CD14-positive monocyte (primary cell): ENCODE measurements around the gene STARD7. TPM values are rescaled to one million over a fixed set of nuclear protein-coding genes. Genes with fewer than 3 reads are reported as not detected.

Experiments
- DNase-seq, 3 donors: peaks; one replicate each; pipeline ENCODE4 v3.0.0-alpha.2; 2011 to 2022
- H2AFZ ChIP-seq: 2 replicates; pipeline ENCODE4 v1.6.0; 2012; ENCODE audit warnings: mild to moderate bottlenecking, low read depth, low read length, inconsistent platforms; ENCODE audit not compliant: insufficient read depth, poor library complexity, severe bottlenecking
- H3K27ac ChIP-seq, 2 donors: 1 replicate in 1 of 2; 2 replicates in 1 of 2; pipeline ENCODE4 v1.5.1; 2012 to 2013; ENCODE audit warnings: low read length in 2 of 2, control low read depth in 1 of 2, inconsistent platforms in 1 of 2, low read depth in 1 of 2, mild to moderate bottlenecking in 1 of 2
- H3K27me3 ChIP-seq, 2 donors: one replicate each; pipeline versions ENCODE4 v1.6.0 to v1.6.1; 2011 to 2013; ENCODE audit warnings: low read length in 2 of 2; ENCODE audit not compliant: control insufficient read depth in 2 of 2, insufficient read depth in 2 of 2
- H3K36me3 ChIP-seq, 2 donors: replicated peaks in 1 of 2; 1 replicate in 1 of 2; 2 replicates in 1 of 2; pipeline versions ENCODE4 v1.5.1 to v1.6.1; 2012 to 2013; ENCODE audit warnings: low read length in 2 of 2, control low read depth in 1 of 2, inconsistent platforms in 1 of 2, mild to moderate bottlenecking in 1 of 2; ENCODE audit not compliant: insufficient read depth in 2 of 2, control insufficient read depth in 1 of 2
- H3K4me1 ChIP-seq, 2 donors: 1 replicate in 1 of 2; 2 replicates in 1 of 2; pipeline versions ENCODE4 v1.5.1 to v1.6.1; 2012 to 2013; ENCODE audit warnings: low read length in 2 of 2, control low read depth in 1 of 2, inconsistent platforms in 1 of 2, mild to moderate bottlenecking in 1 of 2, moderate library complexity in 1 of 2; ENCODE audit not compliant: insufficient read depth in 2 of 2, control insufficient read depth in 1 of 2
- H3K4me2 ChIP-seq: replicated peaks from 2 replicates; pipeline ENCODE3; 2012; ENCODE audit warnings: low read length, moderate library complexity, mild to moderate bottlenecking; ENCODE audit not compliant: poor library complexity, severe bottlenecking; ENCODE audit errors: extremely low read depth
- H3K4me3 ChIP-seq, 3 experiments: fragments of 200-600 bp in 1 of 3; sonication (generic) in 1 of 3; replicated peaks in 1 of 3; 1 replicate in 2 of 3; 2 replicates in 1 of 3; pipeline ENCODE4 v1.5.1; 2011 to 2013; ENCODE audit warnings: low read length in 3 of 3, mild to moderate bottlenecking in 3 of 3, control low read depth in 2 of 3, low read depth in 2 of 3, inconsistent platforms in 1 of 3, moderate library complexity in 1 of 3
- H3K79me2 ChIP-seq: 2 replicates; pipeline ENCODE4 v1.6.0; 2012; ENCODE audit warnings: mild to moderate bottlenecking, control low read depth, inconsistent platforms, low read length, moderate library complexity; ENCODE audit not compliant: insufficient read depth
- H3K9ac ChIP-seq: 2 replicates; pipeline ENCODE4 v1.6.0; 2017; ENCODE audit warnings: low read length, mild to moderate bottlenecking; ENCODE audit not compliant: insufficient read depth, poor library complexity, severe bottlenecking
- H3K9me3 ChIP-seq, 2 donors: replicated peaks in 1 of 2; 1 replicate in 1 of 2; 2 replicates in 1 of 2; pipeline versions ENCODE4 v1.5.1 to v1.6.1; 2012 to 2013; ENCODE audit warnings: low read length in 2 of 2, control low read depth in 1 of 2; ENCODE audit not compliant: control insufficient read depth in 1 of 2, insufficient read depth in 1 of 2
- H4K20me1 ChIP-seq: 2 replicates; pipeline ENCODE4 v1.6.0; 2012; ENCODE audit warnings: mild to moderate bottlenecking, low read length, control low read depth, moderate library complexity; ENCODE audit not compliant: insufficient read depth
- H3K27ac Mint-ChIP-seq, 7 donors: one replicate each; pipeline ENCODE4 v1.8.0; 2020; ENCODE audit warnings: mild to moderate bottlenecking in 7 of 7, mixed read lengths in 7 of 7, moderate library complexity in 6 of 7, inconsistent platforms in 2 of 7
- H3K27me3 Mint-ChIP-seq, 3 donors: one replicate each; pipeline ENCODE4 v1.8.0; 2021 to 2022; ENCODE audit warnings: low read depth in 3 of 3, mild to moderate bottlenecking in 3 of 3, mixed read lengths in 3 of 3, moderate library complexity in 3 of 3, inconsistent platforms in 1 of 3
- H3K36me3 Mint-ChIP-seq, 2 donors: one replicate each; pipeline ENCODE4 v1.8.0; 2020; ENCODE audit warnings: mixed read lengths in 2 of 2, inconsistent platforms in 1 of 2, mild to moderate bottlenecking in 1 of 2
- H3K4me1 Mint-ChIP-seq: one replicate; pipeline ENCODE4 v1.8.0; 2020; ENCODE audit warnings: mild to moderate bottlenecking, mixed read lengths
- H3K4me3 Mint-ChIP-seq, 2 donors: one replicate each; pipeline ENCODE4 v1.8.0; 2020; ENCODE audit warnings: mild to moderate bottlenecking in 2 of 2, mixed read lengths in 2 of 2, moderate library complexity in 1 of 2
- H3K9me3 Mint-ChIP-seq, 7 donors: one replicate each; pipeline ENCODE4 v1.8.0; 2020 to 2022; ENCODE audit warnings: mixed read lengths in 7 of 7, mild to moderate bottlenecking in 6 of 7, moderate library complexity in 6 of 7, inconsistent platforms in 2 of 7
- WGBS: methylation state at CpG from one replicate; pipeline ENCODE4 v1.1.5; 2013; ENCODE audit warnings: missing lambda C conversion rate; ENCODE audit not compliant: insufficient coverage; 5-methylcytosine and 5-hydroxymethylcytosine counted together
- intact Hi-C, 2 donors: fragments of 100-400 bp; cut with micrococcal nuclease; formaldehyde crosslinking; loops; one replicate each; pipeline versions ENCODE4 v1.15.0 to v1.15.1; 2023
- polyA plus RNA-seq, 3 donors: library from polyadenylated mRNA; depleted of rRNA in 1 of 3; unstranded in 2 of 3; stranded (reverse) in 1 of 3; fragments of 300-500 nt in 2 of 3; fragments of >200 nt in 1 of 3; fragmentation: Illumina TruSeq in 2 of 3; gene quantifications; 1 replicate in 2 of 3; 2 replicates in 1 of 3; pipeline ENCODE4 v1.2.3, GENCODE V29; 2012 to 2021
- TF ChIP-seq, protein P1 (sequence below): fragments of 200-600 bp; IDR thresholded peaks from one replicate; pipeline ENCODE4 v1.8.0; 2022; ENCODE audit warnings: antibody characterized with exemption, mild to moderate bottlenecking

The STARD7 gene
- polyA plus RNA-seq, 3 donors, result 38.0 to 179 (median 172) TPM

DNA sequence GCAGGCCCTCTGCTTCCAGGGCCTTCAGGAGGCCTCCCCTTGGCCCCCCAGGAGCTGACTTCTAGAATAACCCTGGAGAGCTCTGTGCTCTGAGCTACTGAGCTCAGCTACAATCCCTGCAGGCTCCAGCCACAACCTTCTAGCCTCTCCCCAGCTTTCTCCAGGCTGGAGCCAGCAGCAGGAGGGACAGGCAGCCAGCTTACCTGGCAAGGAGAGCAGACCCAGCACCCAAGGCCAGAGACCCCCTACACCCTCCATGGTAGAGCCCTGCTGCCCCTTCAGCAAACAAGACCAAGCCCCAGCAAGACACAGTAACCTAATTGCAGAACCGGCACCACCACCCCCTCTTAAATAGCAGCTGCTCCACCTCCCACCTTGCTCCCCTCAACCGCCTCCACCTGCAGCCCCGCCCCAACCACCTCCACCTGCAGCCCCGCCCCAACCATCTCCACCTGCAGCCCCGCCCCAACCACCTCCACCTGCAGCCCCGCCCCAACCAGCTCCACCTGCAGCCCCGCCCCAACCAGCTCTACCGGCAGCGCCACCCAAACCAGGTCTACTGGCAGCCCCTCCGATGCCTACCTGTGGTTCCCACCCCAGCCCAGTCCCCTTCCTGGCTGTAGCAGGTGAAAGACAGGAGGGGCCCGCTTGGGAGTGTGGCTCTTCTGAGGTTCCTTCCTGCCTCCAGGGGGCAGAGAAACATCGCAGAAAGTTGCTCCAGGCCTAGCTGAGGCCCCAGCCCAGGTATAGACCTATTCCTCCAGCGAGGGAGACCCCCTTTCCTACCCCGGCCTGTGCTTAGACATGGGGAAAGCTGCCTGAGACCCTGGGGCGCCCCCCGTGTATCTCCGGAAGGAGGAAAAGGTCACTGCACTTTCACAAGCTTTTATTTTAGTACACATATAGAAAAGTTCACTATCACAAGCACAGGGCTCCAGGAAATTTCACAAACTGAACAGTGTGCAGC, 70.2 kb downstream of the STARD7 start, which contains the start of gene ASTL:
TSS of gene ASTL (minus strand) at position 324 of the 967 bp plus-strand sequence. CDS start at position 258, 66 bp downstream.
- peak; percentile 37 to 56 (median 54) for DNase-seq
- WGBS, result 52% methylated on average over 6 of the region's 17 CpGs
- H3K36me3 ChIP-seq, result no peaks in the 10 kb centered on the region
- H2AFZ ChIP-seq, result no peak within 1 kb of the TSS
- peaks cover 0 to 4% of the 10 kb centered on the region in 2 donors for H3K4me1 ChIP-seq
- peaks cover 0 to 4% (median 3%) of the 10 kb centered on the region in 3 donors for H3K27me3 Mint-ChIP-seq
- peaks cover 19% of the 10 kb centered on the region for H4K20me1 ChIP-seq
- H3K9ac ChIP-seq, result no peak within 1 kb of the TSS
- H3K36me3 Mint-ChIP-seq, result peaks cover 3 to 4% of the 10 kb centered on the region in 2 donors
- H3K4me3 ChIP-seq, result no peak within 1 kb of the TSS
- peak within 1 kb of the TSS in 1 of 7 donors; percentile 6 for H3K27ac Mint-ChIP-seq
- no peaks in the 10 kb centered on the region for H3K27me3 ChIP-seq
- no peaks in the 10 kb centered on the region for H3K9me3 Mint-ChIP-seq
- H3K4me2 ChIP-seq, result no peak within 1 kb of the TSS
- no peak within 1 kb of the TSS for H3K4me3 Mint-ChIP-seq
- H3K79me2 ChIP-seq, result no peaks in the 10 kb centered on the region
- H3K9me3 ChIP-seq, result no peaks in the 10 kb centered on the region
- no peak within 1 kb of the TSS for H3K27ac ChIP-seq
- intact Hi-C loops, result loop anchor here (1.0 to 2.0 kb wide), 3 partner anchors 36 to 128 kb away; partner anchors contain the start of gene CIAO1 (in 1 of the 2)
- TF ChIP-seq, protein P1, sequence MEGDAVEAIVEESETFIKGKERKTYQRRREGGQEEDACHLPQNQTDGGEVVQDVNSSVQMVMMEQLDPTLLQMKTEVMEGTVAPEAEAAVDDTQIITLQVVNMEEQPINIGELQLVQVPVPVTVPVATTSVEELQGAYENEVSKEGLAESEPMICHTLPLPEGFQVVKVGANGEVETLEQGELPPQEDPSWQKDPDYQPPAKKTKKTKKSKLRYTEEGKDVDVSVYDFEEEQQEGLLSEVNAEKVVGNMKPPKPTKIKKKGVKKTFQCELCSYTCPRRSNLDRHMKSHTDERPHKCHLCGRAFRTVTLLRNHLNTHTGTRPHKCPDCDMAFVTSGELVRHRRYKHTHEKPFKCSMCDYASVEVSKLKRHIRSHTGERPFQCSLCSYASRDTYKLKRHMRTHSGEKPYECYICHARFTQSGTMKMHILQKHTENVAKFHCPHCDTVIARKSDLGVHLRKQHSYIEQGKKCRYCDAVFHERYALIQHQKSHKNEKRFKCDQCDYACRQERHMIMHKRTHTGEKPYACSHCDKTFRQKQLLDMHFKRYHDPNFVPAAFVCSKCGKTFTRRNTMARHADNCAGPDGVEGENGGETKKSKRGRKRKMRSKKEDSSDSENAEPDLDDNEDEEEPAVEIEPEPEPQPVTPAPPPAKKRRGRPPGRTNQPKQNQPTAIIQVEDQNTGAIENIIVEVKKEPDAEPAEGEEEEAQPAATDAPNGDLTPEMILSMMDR, result peak; percentile 52
- H3K4me1 Mint-ChIP-seq, result peaks cover 13% of the 10 kb centered on the region

DNA sequence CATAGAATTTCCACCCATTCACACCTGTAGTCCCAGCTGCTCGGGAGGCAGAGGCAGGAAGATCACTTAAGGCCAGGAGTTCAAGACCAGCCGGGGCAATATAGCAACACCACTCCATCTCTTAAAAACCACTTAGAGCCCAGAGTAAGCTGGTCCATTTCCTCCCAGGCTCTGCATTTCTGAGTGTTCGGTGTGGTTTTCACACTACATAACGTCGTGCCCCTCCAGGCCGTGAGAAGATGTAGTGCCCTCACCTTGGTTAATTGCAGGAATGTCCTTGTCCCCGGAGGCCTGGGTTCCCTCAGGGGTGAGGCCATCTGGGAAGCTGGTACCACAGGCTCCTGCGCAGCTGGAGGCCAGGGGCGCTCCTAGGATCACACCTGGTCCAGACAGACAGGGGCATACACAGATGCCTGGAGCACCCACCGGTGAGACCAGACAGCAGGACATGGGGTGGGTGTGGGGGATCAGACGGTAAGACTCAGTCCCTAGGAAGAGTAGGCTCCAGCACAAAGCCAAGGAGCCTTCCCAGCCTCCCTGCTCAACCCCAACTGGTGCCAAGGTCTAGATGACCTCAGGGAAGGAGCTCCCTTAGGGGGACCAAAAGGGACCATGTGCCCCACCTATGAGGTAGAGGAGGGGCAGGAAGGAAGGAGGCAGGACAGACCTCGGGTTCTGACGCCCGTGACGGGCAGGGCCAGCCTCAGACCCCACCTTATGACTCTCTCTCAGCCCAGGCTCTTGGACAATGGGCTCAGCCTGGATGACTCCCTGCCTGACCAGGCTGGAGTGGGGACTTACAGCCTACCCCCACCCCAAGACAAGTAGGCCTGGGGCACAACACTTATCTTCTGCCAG, 71.1 kb downstream of the STARD7 start:
- H3K9ac ChIP-seq, result no peak overlapping the region
- intact Hi-C loops, result loop anchor here (1.0 to 2.0 kb wide), 3 partner anchors 37 to 129 kb away; partner anchors contain the start of gene CIAO1 (in 1 of the 2)
- H3K36me3 ChIP-seq, result no peaks in the 10 kb centered on the region
- Mint-ChIP-seq H3K9me3 (no peaks in the 10 kb centered on the region), H3K4me3 (no peak overlapping the region), H3K27me3 (peaks cover 0 to 6% (median 3%) of the 10 kb centered on the region in 3 donors), H3K36me3 (no peaks in the 10 kb centered on the region), H3K27ac (peak overlapping the region in 1 of 7 donors; percentile 6), H3K4me1 (peaks cover 8% of the 10 kb centered on the region)
- H3K4me2 ChIP-seq, result no peak overlapping the region
- TF ChIP-seq, protein P1, result no peak
- no peak overlapping the region for H3K27ac ChIP-seq
- peaks cover 0 to under 1% of the 10 kb centered on the region in 2 donors for H3K4me1 ChIP-seq
- H3K9me3 ChIP-seq, result no peaks in the 10 kb centered on the region
- H2AFZ ChIP-seq, result no peak overlapping the region
- H4K20me1 ChIP-seq, result peaks cover 10% of the 10 kb centered on the region
- H3K4me3 ChIP-seq, result no peak overlapping the region
- WGBS, result 84% methylated on average over 8 of the region's 15 CpGs
- no peaks in the 10 kb centered on the region for H3K27me3 ChIP-seq
- peak in 1 of 3 donors; percentile 37 for DNase-seq
- no peaks in the 10 kb centered on the region for H3K79me2 ChIP-seq
